NCI-H2081 (cell line): ENCODE data around the gene CDC6.
"Not testable (repeated sequence)": the region's sequence is repeated elsewhere in the genome, so short reads cannot be mapped to it uniquely, and the experiment has no call there.

Experiments
- DNase-seq, 2 experiments: peaks; one replicate each; lab custom pipeline; 2025; lab: John Stamatoyannopoulos, UW

CDC6 gene

GRCh38 chr17:40287159-40287493 is 553 bp upstream of the CDC6 start:
- no peak for DNase-seq

- DNase-seq, result peak; percentile 55 to 70
Measured at GRCh38 chr17:40290629-40291280, 3.1 kb downstream of the CDC6 start.

GRCh38 chr17:40291281-40291664 is 3.6 kb downstream of the CDC6 start:
- no peak for DNase-seq

- DNase-seq, result no peak
Measured at GRCh38 chr17:40293363-40293762, 5.7 kb downstream of the CDC6 start.

GRCh38 chr17:40295488-40296436 is 8.1 kb downstream of the CDC6 start:
- DNase-seq, result peak in 1 of 2 experiments; percentile 65

- DNase-seq, result no peak
Measured at GRCh38 chr17:40297511-40297910, 9.8 kb downstream of the CDC6 start.

- DNase-seq, result no peak
Measured at GRCh38 chr17:40298726-40299125, 11.0 kb downstream of the CDC6 start.

- not testable (repeated sequence) for DNase-seq
Measured at GRCh38 chr17:40299159-40299757, 11.6 kb downstream of the CDC6 start.

- no peak for DNase-seq
Measured at GRCh38 chr17:40301315-40301714, 13.6 kb downstream of the CDC6 start.

- DNase-seq, result peak; percentile 46 to 71
Measured at GRCh38 chr17:40303009-40303657, 15.5 kb downstream of the CDC6 start.

- peak; percentile 44 to 75 for DNase-seq
Measured at GRCh38 chr17:40303708-40304551, 16.3 kb downstream of the CDC6 start.

GRCh38 chr17:40304552-40304863 is 16.8 kb downstream of the CDC6 start:
- not testable (repeated sequence) for DNase-seq

GRCh38 chr17:40304866-40305265 is 17.2 kb downstream of the CDC6 start:
- not testable (repeated sequence) for DNase-seq

GRCh38 chr17:40306395-40306794 is 18.7 kb downstream of the CDC6 start:
- no peak for DNase-seq

- DNase-seq, result peak; percentile 81 to 83
Measured at GRCh38 chr17:40307001-40307730, 19.5 kb downstream of the CDC6 start.

GRCh38 chr17:40307740-40308239 is 20.1 kb downstream of the CDC6 start:
- DNase-seq, result no peak

GRCh38 chr17:40309031-40309948 is 21.6 kb downstream of the CDC6 start, which contains the start of gene RARA:
Gene RARA (plus strand): TSS chr17:40309180. CDS start chr17:40331219, 22,039 bp downstream.
- DNase-seq, result no peak

GRCh38 chr17:40309949-40310510 is 22.4 kb downstream of the CDC6 start:
- DNase-seq, result no peak

GRCh38 chr17:40310882-40311391 is 23.3 kb downstream of the CDC6 start:
- no peak for DNase-seq
